ENCODE results near the gene DCUN1D1. TPM values are rescaled to one million over a fixed set of nuclear protein-coding genes. Genes with fewer than 3 reads are reported as not detected.

Gene DCUN1D1
- total RNA-seq, 2 experiments from 2014 or later, result 12.7 to 43.9 TPM

DNA sequence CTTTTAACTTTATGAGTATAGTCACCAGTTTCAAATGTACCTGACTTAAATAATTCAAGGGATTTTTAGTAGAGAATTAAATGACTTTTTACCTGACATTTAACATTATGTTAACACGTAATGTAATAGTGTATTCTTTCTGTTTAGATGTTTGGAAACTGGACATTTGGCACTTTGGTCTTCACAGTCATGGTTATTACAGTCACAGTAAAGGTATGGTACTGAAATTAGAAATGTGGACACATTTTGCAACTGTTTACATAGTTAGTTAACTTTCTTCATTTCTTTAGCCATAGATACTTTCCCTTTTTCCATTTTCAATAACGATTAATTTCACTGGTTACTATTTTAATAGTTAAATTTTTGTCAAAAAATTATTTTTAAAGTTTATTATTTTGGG lies 83.8 kb downstream of the DCUN1D1 start:
- intact Hi-C loops (cut with micrococcal nuclease; ENCODE audit: unreplicated experiment), result no loop called here
- Histone ChIP-seq H3K4me1 (ENCODE audit: insufficient read depth, low read length, poor library complexity, severe bottlenecking) (no peaks in the 10 kb centered on the region), H3K9me2 (ENCODE audit: insufficient read depth, low read length) (no peaks in the 10 kb centered on the region), H4K20me1 (ENCODE audit: insufficient read depth, low read length) (no peaks in the 10 kb centered on the region), H3K36me3 (ENCODE audit: insufficient read depth, low read length) (peaks cover 58% of the 10 kb centered on the region), H3K27ac (ENCODE audit: low read depth, low read length, poor library complexity, severe bottlenecking) (no peak overlapping the region), H2AFZ (ENCODE audit: low read length) (no peak overlapping the region), H3K4me2 (ENCODE audit: low read length) (no peak overlapping the region), H3K9me3 (ENCODE audit: low read length) (no peaks in the 10 kb centered on the region), H3K4me3 (ENCODE audit: low read depth, low read length, poor library complexity, severe bottlenecking) (no peak overlapping the region), H3K79me2 (ENCODE audit: insufficient read depth, low read depth, low read length) (no peaks in the 10 kb centered on the region)
- ChIA-PET POLR2A (interaction anchor here (0.6 kb wide), 1 partner anchor 8 kb away, joined by 4 read pairs; no protein-coding TSS in a partner anchor), CTCF (ENCODE audit: unreplicated experiment) (no interaction called here)
- DNase-seq (ENCODE audit: low spot score), result no peak
- TF ChIP-seq, protein P1, sequence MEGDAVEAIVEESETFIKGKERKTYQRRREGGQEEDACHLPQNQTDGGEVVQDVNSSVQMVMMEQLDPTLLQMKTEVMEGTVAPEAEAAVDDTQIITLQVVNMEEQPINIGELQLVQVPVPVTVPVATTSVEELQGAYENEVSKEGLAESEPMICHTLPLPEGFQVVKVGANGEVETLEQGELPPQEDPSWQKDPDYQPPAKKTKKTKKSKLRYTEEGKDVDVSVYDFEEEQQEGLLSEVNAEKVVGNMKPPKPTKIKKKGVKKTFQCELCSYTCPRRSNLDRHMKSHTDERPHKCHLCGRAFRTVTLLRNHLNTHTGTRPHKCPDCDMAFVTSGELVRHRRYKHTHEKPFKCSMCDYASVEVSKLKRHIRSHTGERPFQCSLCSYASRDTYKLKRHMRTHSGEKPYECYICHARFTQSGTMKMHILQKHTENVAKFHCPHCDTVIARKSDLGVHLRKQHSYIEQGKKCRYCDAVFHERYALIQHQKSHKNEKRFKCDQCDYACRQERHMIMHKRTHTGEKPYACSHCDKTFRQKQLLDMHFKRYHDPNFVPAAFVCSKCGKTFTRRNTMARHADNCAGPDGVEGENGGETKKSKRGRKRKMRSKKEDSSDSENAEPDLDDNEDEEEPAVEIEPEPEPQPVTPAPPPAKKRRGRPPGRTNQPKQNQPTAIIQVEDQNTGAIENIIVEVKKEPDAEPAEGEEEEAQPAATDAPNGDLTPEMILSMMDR (conservative IDR thresholded peaks at IDR 0.05; ENCODE audit: low read length), result no peak
- TF ChIP-seq EZH2phosphoT487 (IDR thresholded peaks at IDR 0.05; ENCODE audit: borderline replicate concordance, low read depth, low read length), result no peak
- BruUV-seq (replicated peaks), result no TSS peak

DNA sequence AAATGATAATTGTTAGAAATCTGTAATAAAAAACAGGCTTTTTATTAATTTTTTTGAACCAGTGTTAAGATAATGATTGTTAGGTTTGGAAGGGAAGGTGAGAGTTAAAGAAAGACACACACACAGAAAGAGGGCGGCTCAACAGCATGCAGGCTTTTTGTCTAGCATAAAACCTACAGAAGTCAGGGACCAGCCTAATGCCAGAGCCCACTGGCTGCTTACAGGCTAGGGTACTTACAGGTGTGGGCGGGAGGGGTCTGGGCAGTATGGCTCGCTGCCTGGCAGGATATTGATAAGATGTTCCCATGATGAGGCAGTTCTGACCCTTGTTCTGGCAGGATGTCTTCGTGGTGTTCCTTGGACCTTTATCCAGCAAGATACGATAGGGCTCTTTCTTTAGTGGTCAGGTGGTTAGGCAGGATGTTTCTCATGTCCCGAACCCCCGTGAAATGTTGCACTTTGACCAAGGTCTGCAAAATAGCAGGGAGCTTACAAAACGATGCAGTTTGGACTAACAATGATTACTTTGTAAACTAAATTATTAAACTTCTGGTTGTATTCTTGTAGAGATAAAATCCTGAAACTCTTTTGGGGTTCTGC lies 84.7 kb downstream of the DCUN1D1 start:
- CTCF ChIA-PET (ENCODE audit: unreplicated experiment), result no interaction called here
- H3K36me3 ChIP-seq (ENCODE audit: insufficient read depth, low read length), result peaks cover 67% of the 10 kb centered on the region
- TF ChIP-seq, protein P1 (conservative IDR thresholded peaks at IDR 0.05; ENCODE audit: low read length), result no peak
- no peak for TF ChIP-seq EZH2phosphoT487 (IDR thresholded peaks at IDR 0.05; ENCODE audit: borderline replicate concordance, low read depth, low read length)

DNA sequence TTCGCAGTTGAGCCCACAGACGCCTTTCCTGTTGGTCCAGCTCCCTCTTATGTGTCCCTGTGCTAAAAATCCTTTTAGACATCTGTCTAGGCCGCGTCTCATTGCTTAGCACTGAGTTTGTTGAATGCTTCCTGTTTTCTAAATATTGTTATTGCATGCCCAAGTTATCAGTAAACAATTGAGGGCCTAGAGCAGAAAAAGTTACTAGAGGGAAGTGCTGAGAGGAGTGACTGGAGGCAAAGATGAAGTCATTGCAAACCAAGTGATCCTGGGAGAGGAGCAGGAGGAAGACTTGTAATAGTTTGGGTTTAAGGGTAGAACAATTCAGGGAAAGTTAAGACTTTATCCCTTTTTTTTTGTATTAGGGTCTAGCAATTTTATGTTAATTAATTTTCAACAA lies 88.1 kb downstream of the DCUN1D1 start:
- no TSS peak for BruUV-seq (replicated peaks)
- Histone ChIP-seq H2AFZ (ENCODE audit: low read length) (no peak overlapping the region), H3K79me2 (ENCODE audit: insufficient read depth, low read depth, low read length) (no peaks in the 10 kb centered on the region), H3K9me2 (ENCODE audit: insufficient read depth, low read length) (no peaks in the 10 kb centered on the region), H3K4me1 (ENCODE audit: insufficient read depth, low read length, poor library complexity, severe bottlenecking) (no peaks in the 10 kb centered on the region), H3K4me3 (ENCODE audit: low read depth, low read length, poor library complexity, severe bottlenecking) (no peak overlapping the region), H3K27ac (ENCODE audit: low read depth, low read length, poor library complexity, severe bottlenecking) (no peak overlapping the region), H4K20me1 (ENCODE audit: insufficient read depth, low read length) (no peaks in the 10 kb centered on the region), H3K4me2 (ENCODE audit: low read length) (no peak overlapping the region), H3K36me3 (ENCODE audit: insufficient read depth, low read length) (peaks cover 69% of the 10 kb centered on the region), H3K9me3 (ENCODE audit: low read length) (no peaks in the 10 kb centered on the region)
- POLR2A ChIA-PET, result interaction anchor here (0.6 to 1.1 kb wide), 2 partner anchors 24 to 186 kb away, joined by 3 to 4 read pairs; no protein-coding TSS in a partner anchor
- no peak for TF ChIP-seq EZH2phosphoT487 (IDR thresholded peaks at IDR 0.05; ENCODE audit: borderline replicate concordance, low read depth, low read length)
- TF ChIP-seq, protein P1 (conservative IDR thresholded peaks at IDR 0.05; ENCODE audit: low read length), result no peak
- DNase-seq (ENCODE audit: low spot score), result no peak
- intact Hi-C loops (cut with micrococcal nuclease; ENCODE audit: unreplicated experiment), result no loop called here
- CTCF ChIA-PET (ENCODE audit: unreplicated experiment), result no interaction called here

More for the DNA sequence above, 84.7 kb downstream of the DCUN1D1 start:
- Histone ChIP-seq H3K27ac (ENCODE audit: low read depth, low read length, poor library complexity, severe bottlenecking) (no peak overlapping the region), H3K9me2 (ENCODE audit: insufficient read depth, low read length) (no peaks in the 10 kb centered on the region), H3K79me2 (ENCODE audit: insufficient read depth, low read depth, low read length) (no peaks in the 10 kb centered on the region), H4K20me1 (ENCODE audit: insufficient read depth, low read length) (no peaks in the 10 kb centered on the region), H2AFZ (ENCODE audit: low read length) (no peak overlapping the region), H3K4me1 (ENCODE audit: insufficient read depth, low read length, poor library complexity, severe bottlenecking) (no peaks in the 10 kb centered on the region), H3K4me3 (ENCODE audit: low read depth, low read length, poor library complexity, severe bottlenecking) (no peak overlapping the region), H3K9me3 (ENCODE audit: low read length) (no peaks in the 10 kb centered on the region), H3K4me2 (ENCODE audit: low read length) (no peak overlapping the region)
- POLR2A ChIA-PET, result interaction anchor here (0.7 to 1.6 kb wide), 2 partner anchors 8 to 1193 kb away, joined by 3 to 10 read pairs; no protein-coding TSS in a partner anchor
- DNase-seq (ENCODE audit: low spot score), result no peak
- intact Hi-C loops (cut with micrococcal nuclease; ENCODE audit: unreplicated experiment), result no loop called here
- BruUV-seq (replicated peaks), result no TSS peak
